DOHH2 (cell line): ENCODE measurements around the gene METTL9.

Experiments used
- CTCF ChIP-seq: fragments of 200-600 bp; sonication (generic); IDR thresholded peaks from one replicate; pipeline ENCODE4 v1.5.1; 2014; ENCODE audit warnings: antibody characterized with exemption, mild to moderate bottlenecking, low read depth, low read length; ENCODE audit not compliant: poor library complexity, severe bottlenecking
- EZH2phosphoT487 ChIP-seq: fragments of 200-600 bp; sonication (generic); IDR thresholded peaks from 2 replicates; pipeline ENCODE4 v1.6.1; 2017; ENCODE audit warnings: borderline replicate concordance, mild to moderate bottlenecking, antibody characterized with exemption, low read length, moderate library complexity, mixed read lengths

- TF ChIP-seq CTCF (no peak), EZH2phosphoT487 (no peak)
Observed at GRCh38 chr16:21666772-21667171, 67.4 kb downstream of the METTL9 start.
